T-cell (primary cell): Measurements from ENCODE around the gene MTMR3. TPM values are rescaled to one million over a fixed set of nuclear protein-coding genes. Genes with fewer than 3 reads are reported as not detected.
A peak's percentile ranks its signal among the peaks of the same experiment; 100 is the strongest.

ENCODE experiments used
- ATAC-seq, 4 experiments: fragments of 200-7000 bp in 3 of 4; fragments of 150-1000 bp in 1 of 4; cut with Tn5 transposase; replicated peaks in 1 of 4; 1 replicate in 3 of 4; 2 replicates in 1 of 4; pipeline ENCODE4 v1.10.0; 2021; ENCODE audit warnings: moderate library complexity in 3 of 4, mild to moderate bottlenecking in 2 of 4, moderate number of reproducible peaks in 1 of 4
- CTCF ChIA-PET, 2 donors: fragments of 300-600 bp; sonication (Branson Sonifier 250); formaldehyde crosslinking; loops; one replicate each; lab custom pipeline; 2022; ENCODE audit warnings: antibody characterized with exemption in 2 of 2; lab: Charles Lee
- POLR2A ChIA-PET, 2 donors: fragments of 300-600 bp; sonication (Branson Sonifier 250); formaldehyde crosslinking; loops; one replicate each; lab custom pipeline; 2022; ENCODE audit warnings: antibody characterized with exemption in 2 of 2; lab: Charles Lee
- DNase-seq, 35 experiments: peaks; one replicate each; pipeline versions ENCODE4 v3.0.0 to v3.0.0-alpha.2; 2013 to 2023
- H3K27ac ChIP-seq: one replicate; pipeline ENCODE4 v1.5.1; 2013; ENCODE audit warnings: low read length
- H3K27me3 ChIP-seq, 2 experiments: replicated peaks in 1 of 2; 1 replicate in 1 of 2; 2 replicates in 1 of 2; pipeline versions ENCODE4 v1.6.1 to v1.7.0; 2013; ENCODE audit warnings: low read length in 1 of 2, mixed read lengths in 1 of 2; ENCODE audit not compliant: control insufficient read depth in 2 of 2, insufficient read depth in 2 of 2; ENCODE audit errors: extremely low read depth in 1 of 2
- H3K36me3 ChIP-seq, 2 donors: 1 replicate in 1 of 2; 2 replicates in 1 of 2; pipeline versions ENCODE4 v1.6.1 to v1.7.0; 2013; ENCODE audit warnings: low read length in 1 of 2; ENCODE audit not compliant: control insufficient read depth in 2 of 2, insufficient read depth in 1 of 2; ENCODE audit errors: extremely low read depth in 1 of 2
- H3K4me1 ChIP-seq, 2 experiments: 1 replicate in 1 of 2; 2 replicates in 1 of 2; pipeline versions ENCODE4 v1.6.1 to v1.7.0; 2013; ENCODE audit warnings: low read length in 2 of 2, mixed read lengths in 1 of 2; ENCODE audit not compliant: insufficient read depth in 2 of 2, control insufficient read depth in 1 of 2; ENCODE audit errors: extremely low read depth in 1 of 2
- H3K4me3 ChIP-seq, 2 donors: 1 replicate in 1 of 2; 2 replicates in 1 of 2; pipeline versions ENCODE4 v1.5.1 to v1.7.0; 2013; ENCODE audit warnings: mild to moderate bottlenecking in 2 of 2, low read length in 1 of 2, moderate library complexity in 1 of 2; ENCODE audit not compliant: control insufficient read depth in 1 of 2; ENCODE audit errors: extremely low read depth in 1 of 2
- H3K9me3 ChIP-seq: 2 replicates; pipeline ENCODE4 v1.7.0; 2013
- H3K27ac Mint-ChIP-seq, 2 donors: one replicate each; pipeline ENCODE4 v1.8.0; 2020 to 2021; ENCODE audit warnings: mild to moderate bottlenecking in 2 of 2, mixed read lengths in 2 of 2
- H3K27me3 Mint-ChIP-seq, 2 donors: one replicate each; pipeline ENCODE4 v1.8.0; 2021 to 2022; ENCODE audit warnings: mixed read lengths in 2 of 2
- H3K36me3 Mint-ChIP-seq: one replicate; pipeline ENCODE4 v1.8.0; 2021; ENCODE audit warnings: mixed read lengths
- H3K4me1 Mint-ChIP-seq, 3 donors: one replicate each; pipeline ENCODE4 v1.8.0; 2020 to 2022; ENCODE audit warnings: mixed read lengths in 3 of 3, mild to moderate bottlenecking in 1 of 3
- H3K4me3 Mint-ChIP-seq, 3 donors: one replicate each; pipeline ENCODE4 v1.8.0; 2020 to 2022; ENCODE audit warnings: mild to moderate bottlenecking in 3 of 3, mixed read lengths in 3 of 3, moderate library complexity in 3 of 3
- H3K9me3 Mint-ChIP-seq, 3 donors: one replicate each; pipeline ENCODE4 v1.8.0; 2020 to 2022; ENCODE audit warnings: mixed read lengths in 3 of 3
- WGBS: methylation state at CpG from one replicate; pipeline ENCODE4 v1.1.5; 2013; ENCODE audit warnings: missing lambda C conversion rate; ENCODE audit not compliant: insufficient coverage; 5-methylcytosine and 5-hydroxymethylcytosine counted together
- total RNA-seq, 35 experiments: library from RNA in 6 of 35; stranded (reverse) in 6 of 35; fragments of 120-200 nt in 1 of 35; gene quantifications; one replicate each; pipeline versions ENCODE4 v1.2.1 to v1.2.4 and lab custom pipeline; 2013 to 2026

The MTMR3 gene
- total RNA-seq, 5 donors from 2014 or later (not counting 1 experiment from before 2014, with no cell fraction given), result 49.2 to 62.7 (median 57.1) TPM

DNA sequence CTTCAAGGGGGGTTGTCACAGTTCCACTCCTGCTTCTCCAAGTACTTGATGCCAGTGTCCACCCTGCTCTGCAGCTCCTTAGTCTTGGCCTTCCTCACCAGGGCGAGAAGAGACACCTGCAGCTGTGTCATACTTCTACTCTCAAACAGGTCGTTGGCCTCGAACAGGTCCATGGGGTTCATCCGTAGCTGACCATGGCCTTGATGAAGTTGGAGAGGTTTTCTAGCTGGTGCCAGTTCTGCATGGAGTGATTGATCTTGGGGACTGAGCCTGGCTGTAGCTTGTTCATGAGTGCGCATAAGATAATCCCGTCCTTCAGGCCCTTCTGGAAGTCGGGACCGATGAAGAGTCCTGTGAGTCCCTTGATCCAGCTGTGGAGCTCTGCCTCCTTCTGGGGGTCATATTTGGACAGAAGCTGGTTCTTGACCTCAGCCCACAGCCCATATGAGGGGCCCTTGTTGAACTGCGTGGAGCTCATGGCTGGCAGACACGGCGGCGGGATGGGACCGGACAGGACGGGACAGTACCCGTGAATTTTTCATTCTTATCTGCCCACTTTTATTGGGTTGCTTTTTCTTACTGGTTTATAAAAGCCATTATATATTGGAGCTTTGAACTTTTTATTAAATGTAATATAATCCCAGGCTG, 163.9 kb downstream of the MTMR3 start:
- Mint-ChIP-seq H3K9me3 (no peaks in the 10 kb centered on the region), H3K4me1 (peaks cover 10 to 12% (median 11%) of the 10 kb centered on the region in 3 donors), H3K27me3 (peaks cover 0 to 11% of the 10 kb centered on the region in 2 donors), H3K4me3 (peak overlapping the region; percentile 14 to 56 (median 32)), H3K36me3 (no peaks in the 10 kb centered on the region), H3K27ac (peak overlapping the region; percentile 52 to 59)
- Histone ChIP-seq H3K36me3 (no peaks in the 10 kb centered on the region), H3K4me3 (no peak overlapping the region), H3K27ac (peak overlapping the region; percentile 14), H3K27me3 (no peaks in the 10 kb centered on the region), H3K4me1 (peaks cover 0 to 9% of the 10 kb centered on the region in 2 experiments), H3K9me3 (no peaks in the 10 kb centered on the region)
- ATAC-seq (no peak), DNase-seq (no peak)
- 97% methylated on average over 6 of the region's 15 CpGs for WGBS
- ChIA-PET CTCF (interaction anchor here in 1 of 2 donors (1.0 kb wide), 1 partner anchor 42 kb away, joined by 4 read pairs; no protein-coding TSS in a partner anchor), POLR2A (interaction anchor here in 1 of 2 donors (1.1 kb wide), 1 partner anchor 207 kb away, joined by 3 read pairs; no protein-coding TSS in a partner anchor)

DNA sequence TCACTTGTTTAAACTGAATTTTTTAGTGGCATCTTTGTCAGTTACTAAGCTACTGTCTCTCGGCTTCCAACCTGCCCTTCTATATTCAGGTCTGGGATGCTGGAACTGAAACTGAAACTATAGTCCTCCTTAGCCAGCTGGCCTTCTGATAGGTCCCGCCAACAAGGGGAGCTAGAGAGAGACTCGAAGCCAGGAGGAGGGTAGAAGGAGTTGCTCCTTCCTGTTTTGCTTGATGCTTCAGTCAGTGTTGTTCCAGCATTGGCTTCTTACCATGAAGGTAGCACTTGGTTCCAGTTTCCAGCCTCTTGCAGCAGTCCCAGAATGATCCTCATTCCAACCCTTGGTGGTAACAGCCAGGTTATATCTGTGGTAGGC, 164.4 kb downstream of the MTMR3 start:
- Histone ChIP-seq H3K4me1 (peaks cover 0 to 9% of the 10 kb centered on the region in 2 experiments), H3K27ac (peak overlapping the region; percentile 14), H3K9me3 (no peaks in the 10 kb centered on the region), H3K27me3 (no peaks in the 10 kb centered on the region), H3K4me3 (no peak overlapping the region), H3K36me3 (no peaks in the 10 kb centered on the region)
- Mint-ChIP-seq H3K4me1 (peaks cover 10 to 12% (median 11%) of the 10 kb centered on the region in 3 donors), H3K27ac (peak overlapping the region; percentile 52 to 59), H3K27me3 (peaks cover 0 to 8% of the 10 kb centered on the region in 2 donors), H3K36me3 (no peaks in the 10 kb centered on the region), H3K4me3 (peak overlapping the region; percentile 14 to 56 (median 32)), H3K9me3 (no peaks in the 10 kb centered on the region)
- DNase-seq, result peak in 28 of 35 experiments; percentile 4 to 62 (median 20)
- 36% methylated on average over 2 of the region's 3 CpGs for WGBS
- ATAC-seq, result peak; percentile 84 to 100 (median 88)
- ChIA-PET CTCF (interaction anchor here in 1 of 2 donors (1.0 kb wide), 1 partner anchor 41 kb away, joined by 4 read pairs; no protein-coding TSS in a partner anchor), POLR2A (interaction anchor here in 1 of 2 donors (1.1 kb wide), 1 partner anchor 207 kb away, joined by 3 read pairs; no protein-coding TSS in a partner anchor)

DNA sequence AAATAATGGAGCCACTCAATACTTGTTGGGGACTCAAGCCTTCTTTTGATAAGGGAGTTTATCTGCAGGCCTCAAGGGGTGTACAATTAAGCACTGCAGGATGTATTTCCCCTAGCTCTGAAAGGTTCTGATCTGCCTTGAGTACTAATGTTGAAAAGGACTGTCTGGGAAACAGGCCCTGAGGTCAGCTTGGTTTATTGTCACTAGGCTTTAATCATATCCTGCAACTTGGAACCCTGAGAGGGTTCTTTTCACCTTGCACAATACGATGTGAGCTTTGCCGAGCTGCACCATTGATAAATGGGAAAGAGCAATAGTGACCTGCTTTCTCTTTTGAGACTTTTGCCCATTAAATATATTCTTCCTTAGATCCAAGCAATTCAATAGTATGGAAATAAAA, 165.7 kb downstream of the MTMR3 start:
- ChIA-PET CTCF (no interaction called here), POLR2A (no interaction called here)
- no peak overlapping the region for H3K27ac ChIP-seq
- H3K27me3 ChIP-seq, result no peaks in the 10 kb centered on the region
- Mint-ChIP-seq H3K9me3 (no peaks in the 10 kb centered on the region), H3K4me1 (peaks cover 10 to 12% (median 11%) of the 10 kb centered on the region in 3 donors), H3K27ac (no peak overlapping the region), H3K4me3 (no peak overlapping the region), H3K36me3 (no peaks in the 10 kb centered on the region), H3K27me3 (no peaks in the 10 kb centered on the region)
- H3K36me3 ChIP-seq, result no peaks in the 10 kb centered on the region
- ATAC-seq (no peak), DNase-seq (no peak)
- no peaks in the 10 kb centered on the region for H3K9me3 ChIP-seq
- peaks cover 0 to 9% of the 10 kb centered on the region in 2 experiments for H3K4me1 ChIP-seq
- H3K4me3 ChIP-seq, result no peak overlapping the region
- no CpG with 5 or more reads among the region's 2 CpGs for WGBS

DNA sequence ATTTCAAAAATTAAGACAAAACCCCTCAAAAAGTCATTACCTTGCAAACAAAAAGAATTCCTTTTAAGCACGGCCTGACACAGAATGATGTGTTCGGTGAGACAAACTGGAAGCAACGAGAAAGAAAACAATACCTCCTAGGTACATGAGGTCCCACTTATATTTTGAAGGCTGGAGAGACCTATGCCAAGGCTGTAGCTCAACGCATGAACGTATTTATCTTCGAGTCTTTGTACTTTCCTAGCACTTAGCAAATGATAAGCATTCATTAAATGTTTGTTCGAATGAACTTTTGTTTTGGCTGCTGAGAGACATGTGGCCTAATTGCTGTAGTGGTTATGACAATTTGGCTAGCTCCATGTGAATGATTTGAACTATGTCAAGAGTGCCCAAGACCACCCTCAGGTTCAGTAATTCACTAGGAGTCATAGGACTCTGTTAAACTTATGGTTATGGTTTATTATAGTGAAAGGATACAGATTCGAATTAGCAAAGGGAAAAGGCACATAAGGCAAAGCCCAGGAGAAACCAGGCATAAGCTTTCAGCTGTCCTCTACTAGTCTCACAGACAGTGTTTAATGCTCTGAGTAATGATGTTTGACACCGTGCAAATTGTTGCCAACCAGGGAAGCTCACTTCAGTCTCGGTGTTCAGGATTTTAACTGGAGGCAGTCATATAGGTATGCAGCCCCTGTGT, 171.2 kb downstream of the MTMR3 start:
- Histone ChIP-seq H3K36me3 (no peaks in the 10 kb centered on the region), H3K27me3 (peaks cover 0 to 3% of the 10 kb centered on the region in 2 experiments), H3K4me3 (no peak overlapping the region), H3K9me3 (no peaks in the 10 kb centered on the region), H3K4me1 (no peaks in the 10 kb centered on the region), H3K27ac (no peak overlapping the region)
- POLR2A ChIA-PET, result interaction anchor here in 1 of 2 donors (0.6 kb wide), 1 partner anchor 31 kb away, joined by 3 read pairs; no protein-coding TSS in a partner anchor
- CTCF ChIA-PET, result interaction anchor here in 1 of 2 donors (0.5 kb wide), 1 partner anchor 73 kb away, joined by 4 read pairs; no protein-coding TSS in a partner anchor
- H3K4me3 Mint-ChIP-seq, result no peak overlapping the region
- peaks cover 0 to 17% (median 11%) of the 10 kb centered on the region in 3 donors for H3K9me3 Mint-ChIP-seq
- peaks cover under 1 to 5% of the 10 kb centered on the region in 2 donors for H3K27me3 Mint-ChIP-seq
- no peak overlapping the region for H3K27ac Mint-ChIP-seq
- ATAC-seq, result no peak
- WGBS, result 91% methylated on average over 8 of the region's 10 CpGs
- no peaks in the 10 kb centered on the region for H3K4me1 Mint-ChIP-seq
- no peak for DNase-seq
- H3K36me3 Mint-ChIP-seq, result peaks cover 6% of the 10 kb centered on the region

DNA sequence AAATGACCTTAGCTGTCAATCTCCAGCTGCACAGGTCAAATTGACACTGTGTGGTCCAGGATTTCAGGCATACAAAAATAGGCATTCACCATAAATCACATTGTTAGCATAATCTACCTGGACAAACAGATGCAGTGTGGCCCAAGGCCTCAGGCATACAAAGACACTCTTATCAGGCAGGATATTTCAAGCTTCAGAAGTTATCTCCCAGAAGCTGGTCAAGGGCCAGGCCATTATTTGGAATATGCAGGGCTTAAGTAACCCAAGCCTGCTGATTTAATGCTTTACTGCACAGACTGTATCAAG, 171.7 kb downstream of the MTMR3 start:
- ATAC-seq, result no peak

DNA sequence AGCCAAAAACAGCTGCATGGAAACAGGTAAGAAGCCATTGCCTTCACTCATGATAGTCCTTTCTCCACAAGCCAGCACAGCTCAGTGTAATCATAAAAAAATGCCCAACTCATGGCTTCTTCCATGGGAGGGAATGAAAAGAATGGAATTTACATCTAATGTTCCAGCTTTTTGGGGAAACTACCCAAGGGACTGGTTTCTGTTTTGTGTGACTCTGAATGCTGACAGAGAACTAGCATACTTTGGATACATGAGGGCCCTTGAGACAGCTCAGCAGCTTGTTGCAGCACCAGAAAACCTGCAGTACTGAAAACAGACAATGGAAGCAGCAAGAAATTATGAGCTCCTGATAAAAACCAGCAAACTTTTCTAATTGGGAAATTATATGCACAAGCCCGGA, 173.0 kb downstream of the MTMR3 start:
- Histone ChIP-seq H3K4me3 (no peak overlapping the region), H3K9me3 (no peaks in the 10 kb centered on the region), H3K27ac (no peak overlapping the region), H3K4me1 (no peaks in the 10 kb centered on the region), H3K27me3 (peaks cover 0 to 3% of the 10 kb centered on the region in 2 experiments), H3K36me3 (no peaks in the 10 kb centered on the region)
- Mint-ChIP-seq H3K27me3 (peaks cover 3 to 5% of the 10 kb centered on the region in 2 donors), H3K4me3 (no peak overlapping the region), H3K4me1 (no peaks in the 10 kb centered on the region), H3K27ac (no peak overlapping the region), H3K36me3 (peaks cover 6% of the 10 kb centered on the region), H3K9me3 (peaks cover 0 to 21% (median 11%) of the 10 kb centered on the region in 3 donors)
- ChIA-PET POLR2A (no interaction called here), CTCF (no interaction called here)
- ATAC-seq (no peak), DNase-seq (no peak)
- no CpG with 5 or more reads among the region's 1 CpG for WGBS

More for the DNA sequence above, 171.7 kb downstream of the MTMR3 start:
- Histone ChIP-seq H3K27me3 (peaks cover 0 to 3% of the 10 kb centered on the region in 2 experiments), H3K4me3 (no peak overlapping the region), H3K36me3 (no peaks in the 10 kb centered on the region), H3K4me1 (no peaks in the 10 kb centered on the region), H3K27ac (no peak overlapping the region), H3K9me3 (no peaks in the 10 kb centered on the region)
- no peak overlapping the region for H3K4me3 Mint-ChIP-seq
- ChIA-PET POLR2A (interaction anchor here in 1 of 2 donors (0.6 kb wide), 1 partner anchor 30 kb away, joined by 3 read pairs; no protein-coding TSS in a partner anchor), CTCF (interaction anchor here (0.5 to 0.7 kb wide), 2 partner anchors 11 to 73 kb away, joined by 3 to 4 read pairs; no protein-coding TSS in a partner anchor)
- no peak for DNase-seq
- H3K27ac Mint-ChIP-seq, result no peak overlapping the region
- peaks cover 6% of the 10 kb centered on the region for H3K36me3 Mint-ChIP-seq
- H3K4me1 Mint-ChIP-seq, result no peaks in the 10 kb centered on the region
- H3K27me3 Mint-ChIP-seq, result peaks cover 3 to 5% of the 10 kb centered on the region in 2 donors
- H3K9me3 Mint-ChIP-seq, result peaks cover 0 to 21% (median 11%) of the 10 kb centered on the region in 3 donors
